ENCODE results near the gene HPS5. TPM values are rescaled to one million over a fixed set of nuclear protein-coding genes. Genes with fewer than 3 reads are reported as not detected.

HPS5 gene
- total RNA-seq, 3 donors from 2014 or later: 18.7 to 166 (median 57.0) TPM

DNA sequence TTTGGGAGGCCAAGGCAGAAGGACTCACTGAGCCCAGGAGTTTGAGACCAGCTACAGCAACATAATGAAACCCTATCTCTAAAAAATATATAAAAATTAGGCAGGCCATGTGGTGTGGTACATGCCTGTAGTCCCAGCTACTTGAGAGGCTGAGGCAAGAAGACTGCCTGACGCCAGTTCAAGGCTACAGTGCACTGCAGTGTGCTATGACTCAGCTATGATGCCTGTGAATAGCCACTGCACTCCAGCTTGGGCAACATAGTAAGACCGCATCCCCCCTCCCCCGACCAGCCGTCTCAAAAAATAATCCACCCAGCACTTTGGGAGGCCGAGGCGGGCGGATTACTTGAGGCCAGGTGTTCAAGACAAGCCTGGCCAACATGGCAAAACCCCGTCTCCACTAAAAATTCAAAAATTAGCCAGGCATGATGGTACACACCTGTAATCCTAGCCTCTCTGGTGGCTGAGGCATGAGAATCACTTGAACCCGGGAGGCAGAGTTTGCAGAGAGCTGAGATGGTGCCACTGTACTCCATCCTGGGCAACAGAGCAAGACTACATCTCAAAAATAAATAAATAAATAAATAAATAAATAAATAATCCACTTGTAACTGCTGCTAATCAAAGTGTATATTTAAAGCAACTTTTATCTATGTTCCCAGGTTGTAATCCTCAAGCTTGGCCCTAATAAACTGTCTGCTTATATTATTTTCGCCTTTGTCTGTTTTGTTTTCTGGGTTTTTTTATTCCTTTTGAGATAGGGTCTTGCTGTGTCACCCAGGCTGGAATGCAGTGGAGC, 7.8 kb downstream of the HPS5 start:
- intact Hi-C loops (cut with DNase I; ENCODE audit: low total_unique reads): no loop called here
- no peaks in the 10 kb centered on the region for H3K9me3 ChIP-seq
- H3K36me3 ChIP-seq: no peaks in the 10 kb centered on the region
- peak overlapping the region; percentile 81 to 91 for H3K27ac ChIP-seq
- H3K27me3 ChIP-seq: no peaks in the 10 kb centered on the region
- DNase-seq (ENCODE audit: low spot score in 2 of 2): no peak
- peaks cover 3 to 7% of the 10 kb centered on the region in 2 donors for H3K4me1 ChIP-seq
- H3K4me3 ChIP-seq: no peak overlapping the region
- TF ChIP-seq POLR2A (IDR thresholded peaks at IDR 0.05) (no peak), POLR2AphosphoS5 (IDR thresholded peaks at IDR 0.05) (no peak)
- TF ChIP-seq, protein P1, sequence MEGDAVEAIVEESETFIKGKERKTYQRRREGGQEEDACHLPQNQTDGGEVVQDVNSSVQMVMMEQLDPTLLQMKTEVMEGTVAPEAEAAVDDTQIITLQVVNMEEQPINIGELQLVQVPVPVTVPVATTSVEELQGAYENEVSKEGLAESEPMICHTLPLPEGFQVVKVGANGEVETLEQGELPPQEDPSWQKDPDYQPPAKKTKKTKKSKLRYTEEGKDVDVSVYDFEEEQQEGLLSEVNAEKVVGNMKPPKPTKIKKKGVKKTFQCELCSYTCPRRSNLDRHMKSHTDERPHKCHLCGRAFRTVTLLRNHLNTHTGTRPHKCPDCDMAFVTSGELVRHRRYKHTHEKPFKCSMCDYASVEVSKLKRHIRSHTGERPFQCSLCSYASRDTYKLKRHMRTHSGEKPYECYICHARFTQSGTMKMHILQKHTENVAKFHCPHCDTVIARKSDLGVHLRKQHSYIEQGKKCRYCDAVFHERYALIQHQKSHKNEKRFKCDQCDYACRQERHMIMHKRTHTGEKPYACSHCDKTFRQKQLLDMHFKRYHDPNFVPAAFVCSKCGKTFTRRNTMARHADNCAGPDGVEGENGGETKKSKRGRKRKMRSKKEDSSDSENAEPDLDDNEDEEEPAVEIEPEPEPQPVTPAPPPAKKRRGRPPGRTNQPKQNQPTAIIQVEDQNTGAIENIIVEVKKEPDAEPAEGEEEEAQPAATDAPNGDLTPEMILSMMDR (IDR thresholded peaks at IDR 0.05): no peak

GRCh38 chr11:18312663-18313420, 9.1 kb downstream of the HPS5 start:
- TF ChIP-seq POLR2AphosphoS5 (IDR thresholded peaks at IDR 0.05) (no peak), POLR2A (IDR thresholded peaks at IDR 0.05) (no peak)
- TF ChIP-seq, protein P1 (IDR thresholded peaks at IDR 0.05): no peak
- H3K27ac ChIP-seq: peak overlapping the region; percentile 81 to 91
- no peaks in the 10 kb centered on the region for H3K27me3 ChIP-seq
- no peaks in the 10 kb centered on the region for H3K9me3 ChIP-seq
- DNase-seq (ENCODE audit: low spot score in 2 of 2): peak in 1 of 2 donors; percentile 54
- peaks cover 3 to 10% of the 10 kb centered on the region in 2 donors for H3K4me1 ChIP-seq
- intact Hi-C loops (cut with DNase I; ENCODE audit: low total_unique reads): no loop called here
- no peaks in the 10 kb centered on the region for H3K36me3 ChIP-seq
- peak overlapping the region in 1 of 3 donors; percentile 4 for H3K4me3 ChIP-seq

- Histone ChIP-seq H3K4me3 (peak overlapping the region in 1 of 3 donors; percentile 4), H3K36me3 (no peaks in the 10 kb centered on the region), H3K27ac (peak overlapping the region; percentile 81 to 91), H3K9me3 (no peaks in the 10 kb centered on the region), H3K4me1 (peaks cover 3 to 11% of the 10 kb centered on the region in 2 donors), H3K27me3 (no peaks in the 10 kb centered on the region)
- no peak for DNase-seq (ENCODE audit: low spot score in 2 of 2)
- intact Hi-C loops (cut with DNase I; ENCODE audit: low total_unique reads): no loop called here
- TF ChIP-seq, protein P1 (IDR thresholded peaks at IDR 0.05): no peak
- TF ChIP-seq POLR2AphosphoS5 (IDR thresholded peaks at IDR 0.05) (no peak), POLR2A (IDR thresholded peaks at IDR 0.05) (no peak)
These were observed 9.9 kb downstream of the HPS5 start for GRCh38 chr11:18312012-18312411.

- peak overlapping the region; percentile 70 to 81 for H3K27ac ChIP-seq
These were observed 11.1 kb downstream of the HPS5 start for GRCh38 chr11:18310800-18311340.

More at GRCh38 chr11:18310800-18311340, 11.1 kb downstream of the HPS5 start:
- DNase-seq (ENCODE audit: low spot score in 2 of 2): no peak
- Histone ChIP-seq H3K4me3 (peak overlapping the region in 2 of 3 donors; percentile 5 to 13), H3K4me1 (peaks cover 3 to 11% of the 10 kb centered on the region in 2 donors), H3K36me3 (no peaks in the 10 kb centered on the region), H3K27me3 (no peaks in the 10 kb centered on the region), H3K9me3 (no peaks in the 10 kb centered on the region)
- intact Hi-C loops (cut with DNase I; ENCODE audit: low total_unique reads): no loop called here
- TF ChIP-seq POLR2AphosphoS5 (IDR thresholded peaks at IDR 0.05): no peak
- TF ChIP-seq, protein P1 (IDR thresholded peaks at IDR 0.05): no peak
- no peak for TF ChIP-seq POLR2A (IDR thresholded peaks at IDR 0.05)

Measured in breast epithelium (tissue), 4 donors.